Measurements from ENCODE around the gene SEC61A2.
"Not testable (repeated sequence)": the region's sequence is repeated elsewhere in the genome, so short reads cannot be mapped to it uniquely, and the experiment has no call there.

SEC61A2 gene

DNA sequence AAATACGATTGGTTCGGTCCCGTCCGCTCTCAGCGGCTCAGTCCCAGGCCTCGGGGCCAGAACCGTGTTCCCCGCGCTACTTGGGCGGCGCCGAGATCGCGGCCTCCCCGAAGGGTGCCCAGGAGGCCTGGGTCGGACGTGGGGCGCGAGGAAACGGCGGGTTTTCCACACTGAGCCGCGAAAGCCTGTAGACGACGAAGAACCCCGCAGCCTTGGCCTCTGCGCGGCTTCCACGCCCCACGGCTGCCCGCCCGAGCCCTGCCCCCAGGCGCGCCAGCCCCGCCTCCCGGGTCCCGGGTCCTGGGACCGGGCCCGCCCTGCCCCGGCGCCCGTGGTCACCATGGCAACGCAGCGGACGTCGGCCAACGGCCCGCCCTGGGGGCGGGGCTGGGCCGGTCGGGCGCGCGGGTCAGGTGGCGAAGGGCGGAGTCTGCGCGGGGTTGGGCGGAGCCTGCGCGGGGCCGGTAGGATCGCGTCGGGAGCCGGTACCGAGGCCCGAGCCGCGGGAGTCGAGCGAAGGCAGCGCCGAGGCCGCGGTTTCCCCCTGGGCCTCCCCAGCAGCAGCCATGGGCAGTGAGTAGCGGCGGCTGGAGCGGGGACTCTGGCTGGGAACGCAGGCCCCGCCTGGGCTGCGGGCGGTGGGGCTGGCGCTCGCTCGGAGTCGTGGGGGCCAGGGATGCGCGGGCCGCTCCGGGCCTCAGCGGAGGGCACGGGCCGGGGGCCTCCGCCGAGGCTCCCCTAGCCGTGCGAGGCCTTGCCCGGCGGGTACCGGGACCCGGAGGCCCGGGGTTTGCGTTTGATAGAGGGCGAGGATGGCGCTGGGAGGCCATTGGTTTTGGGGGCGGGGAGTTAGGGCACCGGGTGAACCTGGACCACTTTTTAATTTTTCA, at the start of gene SEC61A2:
Gene SEC61A2, plus strand, starts transcription at position 456 of the 890 bp plus-strand sequence. Its CDS starts 111 bp downstream, at position 567.
- peak; percentile 93 for DNase-seq

DNA sequence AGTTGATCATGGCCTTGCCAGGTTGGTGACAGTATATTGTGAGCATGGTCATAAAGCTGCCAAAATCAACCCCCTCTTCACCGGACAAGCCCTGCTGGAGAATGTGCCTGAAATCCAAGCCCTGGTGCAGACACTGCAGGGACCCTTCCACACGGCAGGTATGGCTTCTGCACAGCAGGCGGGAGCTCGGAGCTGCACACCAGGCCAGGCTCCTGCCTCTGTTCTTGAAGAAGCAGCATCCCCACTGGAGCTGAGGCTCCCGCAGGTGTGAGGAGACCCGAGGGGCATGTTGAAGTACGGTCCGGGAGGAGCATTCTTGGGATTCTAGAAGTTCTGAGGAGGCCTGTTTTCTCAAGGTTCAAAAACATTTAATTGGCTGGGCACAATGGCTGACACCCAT, 48.0 kb upstream of the SEC61A2 start:
- no peak for DNase-seq

DNA sequence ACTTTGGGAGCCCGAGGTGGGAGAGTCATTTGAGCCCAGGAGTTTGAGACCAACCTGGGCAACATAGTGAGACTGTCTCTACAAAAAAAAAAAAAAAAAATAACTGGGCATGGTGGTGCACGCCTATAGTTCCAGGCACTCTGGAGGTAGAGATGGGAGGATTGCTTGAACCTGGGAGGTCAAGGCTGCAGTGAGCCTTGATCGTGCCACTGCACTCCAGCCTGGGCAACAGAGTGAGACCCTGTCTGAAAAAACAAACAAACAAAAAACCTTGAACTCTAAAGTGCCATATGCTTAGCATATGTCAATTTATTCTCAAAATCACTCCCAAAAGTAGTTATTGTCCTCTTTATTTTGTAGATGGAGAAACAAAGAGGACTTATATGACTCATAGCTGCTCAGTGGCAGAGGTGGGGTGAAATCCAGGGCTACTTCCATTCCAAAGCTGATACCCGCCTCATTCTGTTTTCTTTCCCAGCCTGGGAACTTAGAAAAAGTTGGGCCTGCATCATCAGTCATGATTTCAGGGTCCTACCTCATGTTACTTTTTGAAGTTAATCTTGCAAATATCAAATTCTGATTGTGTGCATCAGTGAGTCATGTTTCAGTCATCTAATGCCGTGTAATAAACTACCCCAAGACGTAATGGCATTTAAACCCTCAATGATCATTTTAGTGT, 47.5 kb upstream of the SEC61A2 start:
- DNase-seq, result no peak

DNA sequence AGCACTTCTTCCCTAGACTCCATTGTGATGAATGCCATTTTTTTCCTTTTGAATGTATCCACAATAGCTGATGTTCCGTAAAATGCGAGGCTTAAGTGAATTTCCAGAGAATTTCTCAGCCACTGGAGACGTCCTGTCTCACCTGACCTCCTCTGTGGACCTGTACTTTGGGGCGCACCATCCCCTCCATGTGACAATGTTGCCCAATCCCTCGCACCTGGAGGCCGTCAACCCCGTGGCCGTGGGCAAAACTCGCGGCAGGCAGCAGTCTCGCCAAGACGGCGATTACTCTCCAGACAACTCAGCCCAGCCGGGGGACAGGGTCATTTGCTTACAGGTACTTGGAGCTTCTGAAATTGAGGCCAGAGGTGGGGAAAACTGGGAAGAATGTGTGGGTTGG, 40.6 kb upstream of the SEC61A2 start:
- no peak for DNase-seq

DNA sequence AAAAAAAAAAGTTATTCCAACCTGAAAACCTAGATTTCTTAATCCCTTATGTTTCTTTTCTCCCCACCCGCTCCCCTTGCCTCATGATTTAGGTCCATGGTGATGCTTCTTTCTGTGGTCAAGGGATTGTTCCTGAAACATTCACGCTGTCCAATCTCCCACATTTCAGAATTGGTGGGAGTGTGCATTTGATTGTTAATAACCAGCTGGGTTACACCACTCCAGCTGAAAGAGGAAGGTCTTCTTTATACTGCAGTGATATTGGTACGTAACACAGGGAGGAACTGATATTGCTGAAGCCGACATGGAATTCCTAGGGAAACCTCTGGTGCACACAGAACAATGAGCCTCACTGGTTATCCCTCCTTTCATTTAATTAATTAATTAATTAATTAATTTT, 38.1 kb upstream of the SEC61A2 start:
- no peak for DNase-seq

DNA sequence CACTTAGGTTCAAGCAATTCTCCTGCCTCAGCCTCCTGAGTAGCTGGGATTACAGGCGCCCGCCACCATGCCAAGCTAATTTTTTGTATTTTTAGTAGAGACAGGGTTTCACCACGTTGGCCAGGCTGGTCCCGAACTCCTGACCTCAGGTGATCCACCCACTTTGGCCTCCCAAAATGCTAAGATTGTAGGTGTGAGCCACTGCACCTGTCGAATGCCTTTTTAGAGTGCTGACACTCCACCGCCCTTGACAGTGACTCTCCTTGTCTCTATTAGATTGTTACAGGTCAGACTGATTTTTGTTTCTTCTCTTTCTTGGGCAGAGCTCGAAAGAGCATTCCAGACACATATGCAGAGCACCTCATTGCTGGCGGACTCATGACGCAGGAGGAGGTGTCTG, 32.1 kb upstream of the SEC61A2 start:
- DNase-seq, result not testable (repeated sequence)

DNA sequence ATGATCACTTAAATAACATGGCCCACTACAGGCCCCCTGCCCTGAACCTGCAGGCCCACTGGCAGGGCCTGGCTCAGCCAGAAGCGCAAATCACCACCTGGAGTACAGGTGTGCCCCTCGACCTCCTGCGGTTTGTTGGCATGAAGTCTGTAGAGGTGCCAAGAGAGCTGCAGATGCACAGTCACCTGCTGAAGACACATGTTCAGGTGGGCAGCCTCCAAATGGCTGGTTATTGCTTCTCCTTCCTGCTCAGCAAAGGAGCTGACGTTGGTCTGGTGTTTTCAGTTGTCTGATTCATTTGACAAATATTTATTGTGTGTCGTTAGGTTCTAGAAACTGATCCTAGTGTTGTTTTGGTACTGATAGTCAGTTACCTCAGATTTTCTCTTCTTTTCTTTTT, 31.7 kb upstream of the SEC61A2 start:
- no peak for DNase-seq

DNA sequence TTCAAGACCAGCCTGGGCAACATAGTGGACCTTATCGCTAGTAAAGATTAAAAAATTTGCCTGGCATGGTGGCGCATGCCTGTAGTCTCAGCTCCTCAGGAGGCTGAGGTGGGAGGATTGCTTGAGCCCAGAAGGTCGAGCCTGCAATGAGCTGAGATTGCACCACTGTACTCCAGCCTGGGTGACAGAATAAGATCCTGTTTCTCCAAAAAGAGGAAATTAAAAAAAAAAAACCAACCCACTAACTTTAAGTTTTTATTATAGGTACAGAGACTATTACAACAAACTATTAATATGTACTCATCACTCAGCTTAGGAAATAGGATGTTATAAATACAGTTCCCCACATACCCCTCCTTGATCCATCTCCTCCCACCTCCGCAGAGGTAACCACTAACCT, 30.5 kb upstream of the SEC61A2 start:
- no peak for DNase-seq

DNA sequence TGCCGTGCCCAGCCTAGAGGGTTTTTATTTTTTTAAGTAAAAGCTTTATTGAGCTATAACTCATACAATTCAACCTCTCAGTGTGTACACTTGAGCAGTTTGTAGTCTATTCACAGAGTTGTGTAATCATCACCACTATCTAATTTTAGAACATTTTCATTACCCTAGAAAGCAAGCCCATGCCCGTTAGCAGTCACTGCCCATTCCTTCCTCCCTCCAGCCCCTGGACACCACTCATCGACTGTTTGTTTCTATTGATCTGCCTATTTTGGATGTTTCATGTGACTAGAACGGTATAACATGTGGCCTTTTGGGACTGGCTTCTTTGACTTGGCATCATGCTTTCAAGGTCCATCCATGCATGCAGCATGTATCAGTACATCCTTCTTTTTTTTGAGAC, 25.7 kb upstream of the SEC61A2 start:
- DNase-seq, result no peak

DNA sequence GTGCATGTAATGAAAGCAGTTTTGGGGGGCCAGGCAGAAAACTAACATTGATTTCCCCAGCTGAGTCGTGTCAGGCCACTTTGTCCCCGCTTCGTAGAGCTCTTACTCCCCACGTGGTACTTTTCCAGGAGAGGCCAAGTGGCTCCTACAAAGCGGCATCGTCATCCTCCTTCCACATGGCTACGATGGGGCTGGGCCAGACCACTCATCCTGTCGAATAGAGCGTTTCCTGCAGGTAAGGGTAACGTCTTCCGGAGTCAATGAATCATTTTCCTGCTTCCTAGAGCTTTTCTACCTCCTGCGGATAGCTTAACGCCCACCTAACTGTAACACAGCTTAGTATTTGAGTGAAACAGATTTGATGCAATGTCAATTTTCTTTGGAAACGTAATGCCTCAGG, 21.7 kb upstream of the SEC61A2 start:
- no peak for DNase-seq

DNA sequence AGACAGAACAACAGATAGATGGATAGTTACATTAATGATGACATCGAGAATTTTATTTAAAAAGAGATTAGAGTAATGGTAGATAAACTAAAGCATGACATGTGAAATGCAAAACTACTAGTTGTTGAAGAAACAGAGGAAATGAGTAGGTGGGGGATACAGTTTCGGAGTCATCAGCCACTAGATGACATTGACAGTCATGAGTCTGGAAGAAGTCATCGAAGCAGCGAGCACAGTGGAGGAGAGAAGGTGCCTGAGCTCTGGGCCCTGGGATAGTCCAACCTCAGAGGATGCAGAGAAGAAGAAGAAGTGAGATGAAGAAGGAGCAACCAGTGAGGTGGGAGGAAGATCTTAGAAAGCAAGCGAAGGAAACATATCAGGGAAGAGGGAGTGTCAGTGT, 20.2 kb upstream of the SEC61A2 start:
- DNase-seq, result no peak

DNA sequence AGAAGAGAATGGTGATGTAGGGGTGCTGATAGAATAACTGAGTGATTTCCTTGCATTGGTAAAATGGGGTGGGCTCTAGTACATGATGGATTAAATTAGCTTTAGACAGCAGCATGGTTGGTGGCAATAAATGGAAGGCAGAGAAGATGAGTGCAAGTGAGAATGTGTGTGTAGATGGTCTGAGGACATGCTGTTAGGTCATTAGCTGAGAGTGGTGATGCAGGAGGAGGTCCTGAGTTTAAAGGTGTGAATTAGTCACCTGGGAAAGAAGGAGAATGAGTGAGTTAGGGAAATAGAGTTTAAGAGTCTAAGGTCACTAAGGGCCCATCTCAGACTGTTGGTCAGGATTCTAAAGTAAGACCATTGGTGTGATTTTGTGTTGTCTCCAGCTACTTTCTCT, 17.9 kb upstream of the SEC61A2 start:
- no peak for DNase-seq

DNA sequence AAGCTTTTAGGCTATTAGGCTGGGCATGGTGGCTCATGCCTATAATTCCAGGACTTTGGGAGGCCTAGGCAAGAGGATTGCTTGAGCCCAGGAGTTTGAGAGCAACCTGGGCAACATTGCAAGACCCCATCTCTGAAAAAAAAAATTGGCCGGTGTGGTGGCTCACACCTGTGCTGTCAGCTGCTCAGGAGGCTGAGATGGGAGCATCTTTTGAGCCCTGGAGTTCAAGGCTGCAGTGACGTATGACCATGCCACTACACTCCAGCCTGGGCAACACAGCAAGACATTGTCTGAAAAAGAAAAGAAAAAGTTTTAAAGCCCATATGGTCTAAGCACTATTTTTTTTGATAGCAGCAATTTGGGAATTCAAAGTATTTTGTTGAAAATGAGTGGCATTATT, 15.8 kb upstream of the SEC61A2 start:
- DNase-seq, result no peak

DNA sequence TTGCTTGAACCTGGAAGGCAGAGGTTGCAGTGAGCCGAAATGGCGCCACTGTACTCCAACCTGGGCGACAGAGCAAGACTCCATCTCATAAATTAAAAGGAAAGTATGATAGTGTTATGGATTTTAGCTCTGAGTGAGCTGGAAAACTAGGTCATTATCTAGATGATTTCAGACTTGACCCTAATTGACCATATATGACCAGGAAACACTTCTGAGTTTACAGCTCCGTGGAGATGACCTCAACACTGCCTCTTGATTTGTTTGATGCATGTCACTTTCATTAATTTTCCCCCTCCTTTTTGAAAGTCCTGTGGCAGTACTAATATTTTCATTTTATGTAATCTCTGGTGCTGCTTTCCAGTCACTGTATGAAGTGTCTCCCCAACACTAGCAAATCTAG, 7.8 kb upstream of the SEC61A2 start:
- DNase-seq, result no peak

DNA sequence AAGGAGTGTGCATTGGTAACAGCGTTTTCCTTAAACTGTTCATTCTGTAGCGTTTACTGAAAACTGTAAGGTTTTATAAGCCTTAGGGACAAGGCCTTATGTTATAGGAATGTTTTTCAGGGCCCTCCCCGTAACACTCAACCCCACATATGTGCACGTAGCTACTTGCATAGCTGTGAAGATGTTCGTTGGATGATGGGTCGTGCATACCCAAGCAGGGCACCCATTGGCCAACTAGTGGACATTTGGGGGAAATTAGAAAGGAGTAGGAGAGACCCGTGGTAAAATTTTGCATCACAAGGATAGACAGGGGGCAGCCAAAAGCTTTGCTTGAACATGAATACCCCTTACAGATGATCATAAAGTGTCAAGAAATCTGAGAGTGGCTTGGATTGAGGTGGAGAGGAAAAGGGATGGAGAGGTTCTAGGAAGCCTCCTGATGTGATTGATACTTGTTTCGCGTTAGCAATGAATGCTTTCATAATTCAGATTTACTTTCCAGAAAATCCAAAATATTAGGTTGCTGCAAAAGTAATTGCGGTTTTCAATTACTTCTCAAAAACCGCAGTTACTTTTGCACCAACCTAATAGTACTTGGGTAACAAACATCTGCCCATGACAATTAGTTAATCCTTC, 878 bp downstream of the SEC61A2 start:
- DNase-seq, result no peak

DNA sequence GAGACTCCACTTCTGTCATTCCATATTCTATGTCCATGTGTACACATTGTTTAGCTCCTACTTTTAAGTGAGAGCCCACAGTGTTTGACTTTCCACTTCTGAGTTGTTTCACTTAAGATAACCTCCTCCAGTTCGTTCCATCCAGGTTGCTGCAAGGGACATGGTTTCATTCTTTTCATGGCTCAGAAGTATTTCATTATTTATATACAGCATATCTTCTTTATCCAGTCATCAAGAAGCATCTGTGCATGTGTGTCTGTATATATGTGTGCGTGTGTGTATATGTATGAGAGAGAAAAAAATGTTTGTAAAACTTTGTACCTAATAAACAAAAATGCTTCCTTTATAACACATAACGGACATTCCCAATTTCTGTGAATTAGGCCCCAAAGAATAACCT, 6.2 kb downstream of the SEC61A2 start:
- DNase-seq, result no peak

DNA sequence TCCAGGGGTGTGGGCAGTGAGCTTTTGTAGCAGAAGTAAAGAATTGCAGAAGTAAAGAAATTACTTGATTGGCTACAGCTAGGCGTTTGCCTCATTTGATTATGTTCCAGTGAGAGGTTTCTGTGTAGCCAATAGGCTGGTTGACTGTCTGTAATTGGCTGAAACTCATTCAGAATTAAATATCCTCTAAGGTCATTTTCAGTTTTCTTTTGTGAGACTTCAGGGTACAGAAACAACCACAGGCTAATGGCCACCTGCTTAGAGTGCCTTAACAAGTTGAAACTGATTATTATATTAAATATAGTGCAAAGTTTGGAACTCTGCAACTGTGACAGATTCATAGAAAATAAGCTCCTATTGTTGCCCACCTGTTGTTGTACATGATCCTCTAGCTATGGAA, 10.6 kb downstream of the SEC61A2 start:
- DNase-seq, result no peak

DNA sequence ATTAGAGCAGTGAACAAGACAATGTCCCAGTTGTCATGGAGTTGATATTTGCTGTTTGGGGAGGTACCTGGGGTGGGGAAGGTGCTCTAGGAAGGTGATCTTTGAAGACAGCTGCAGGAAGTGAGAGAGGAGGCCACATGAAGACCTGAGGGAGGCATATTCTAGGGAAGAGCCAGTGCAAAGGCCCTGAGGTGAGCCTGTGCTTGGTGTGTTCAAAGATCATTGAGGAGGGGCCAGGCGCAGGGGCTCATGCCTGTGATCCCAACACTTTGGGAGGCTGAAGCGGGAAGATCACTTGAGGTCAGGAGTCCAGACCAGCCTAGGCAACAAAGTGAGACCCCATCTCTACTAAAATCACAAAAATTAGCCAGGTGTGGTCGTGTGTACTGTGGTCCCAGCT, 15.1 kb downstream of the SEC61A2 start:
- DNase-seq, result no peak

DNA sequence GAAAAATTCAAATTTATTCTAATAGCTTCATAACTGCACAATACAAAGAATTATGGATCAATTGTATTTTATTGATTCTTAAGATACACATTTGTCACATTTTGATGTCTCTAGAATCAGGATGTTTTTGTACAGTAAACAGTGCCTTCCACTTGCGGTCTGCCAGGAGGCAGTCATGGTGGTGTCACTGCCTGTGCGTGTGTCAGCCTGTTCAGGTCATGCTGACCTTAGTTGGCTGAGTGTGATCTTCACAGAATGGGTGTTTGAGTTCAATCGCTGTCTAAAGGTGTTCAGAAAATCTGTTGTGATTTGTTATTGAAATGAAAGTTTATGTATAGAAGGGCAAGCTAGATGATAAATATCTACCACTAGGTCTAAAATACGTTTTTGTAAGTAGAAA, 20.7 kb downstream of the SEC61A2 start:
- DNase-seq, result no peak

DNA sequence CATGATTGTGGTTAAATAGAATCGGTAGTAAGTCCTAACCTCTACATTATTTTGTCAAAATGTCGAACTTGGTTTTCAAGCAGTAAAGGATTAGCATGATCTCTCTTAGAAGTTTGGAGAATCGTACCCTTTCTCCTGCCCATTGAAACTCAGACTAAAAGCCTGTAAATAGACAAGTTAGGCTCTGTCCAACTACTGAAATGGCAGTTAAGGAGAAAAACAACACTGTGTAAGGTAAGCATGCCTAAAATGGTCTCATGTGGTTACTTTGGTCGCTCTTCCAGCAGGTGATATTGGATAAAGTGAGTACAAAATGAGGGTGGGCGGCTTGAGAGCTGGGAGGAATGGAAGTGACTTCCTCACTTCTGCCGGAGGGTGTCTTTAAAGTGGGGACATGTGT, 25.0 kb downstream of the SEC61A2 start:
- no peak for DNase-seq

DNA sequence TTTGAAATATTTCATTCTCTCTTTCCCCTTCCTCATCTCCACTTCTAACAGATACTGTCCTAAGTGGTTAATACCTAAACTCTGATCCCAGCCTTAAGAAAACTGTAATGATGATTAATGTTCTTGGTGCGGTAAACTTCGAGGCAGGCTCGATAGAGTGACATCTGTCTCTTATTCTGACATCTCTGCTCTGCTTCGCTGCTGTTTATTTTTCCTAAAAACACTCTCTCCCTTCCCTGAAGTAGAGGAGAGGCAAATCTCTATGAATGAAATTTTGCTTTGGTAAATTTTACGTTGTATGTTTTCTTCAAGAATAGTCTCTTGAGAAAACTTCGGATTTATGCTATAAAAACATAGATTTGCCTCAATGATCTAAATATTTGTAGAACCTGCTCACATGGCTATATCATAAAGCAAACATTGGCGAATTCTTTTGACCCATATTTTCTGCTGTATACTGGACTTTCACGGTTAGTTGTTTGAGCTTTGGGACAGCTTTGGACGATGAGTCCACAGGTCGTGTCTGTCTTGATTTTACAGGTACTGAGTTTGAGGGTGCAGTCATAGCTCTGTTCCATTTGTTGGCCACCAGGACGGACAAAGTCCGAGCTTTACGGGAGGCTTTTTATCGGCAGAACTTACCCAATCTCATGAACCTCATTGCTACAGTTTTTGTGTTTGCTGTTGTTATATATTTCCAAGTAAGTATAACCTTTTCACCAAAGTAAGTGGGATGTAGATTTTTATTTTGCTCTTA, 27.1 kb downstream of the SEC61A2 start:
- no peak for DNase-seq

DNA sequence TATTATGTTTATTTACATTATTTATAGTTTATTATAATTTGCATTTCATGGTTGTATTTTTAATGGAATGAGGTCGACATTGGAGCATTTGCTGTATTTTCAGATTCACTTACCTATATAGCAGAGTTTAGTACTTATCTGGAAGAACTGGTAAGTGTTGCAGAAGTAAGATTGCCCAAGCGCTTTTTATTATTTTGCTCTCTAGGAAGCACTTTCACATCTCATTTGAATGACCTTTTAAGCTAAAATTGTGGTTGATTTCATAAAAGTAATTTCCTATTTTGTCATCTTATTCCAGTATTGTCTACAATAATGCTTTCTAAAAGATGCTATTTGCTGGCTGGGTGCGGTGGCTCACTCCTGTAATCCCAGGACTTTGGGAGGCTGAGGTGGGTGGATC, 28.6 kb downstream of the SEC61A2 start:
- DNase-seq, result no peak

DNA sequence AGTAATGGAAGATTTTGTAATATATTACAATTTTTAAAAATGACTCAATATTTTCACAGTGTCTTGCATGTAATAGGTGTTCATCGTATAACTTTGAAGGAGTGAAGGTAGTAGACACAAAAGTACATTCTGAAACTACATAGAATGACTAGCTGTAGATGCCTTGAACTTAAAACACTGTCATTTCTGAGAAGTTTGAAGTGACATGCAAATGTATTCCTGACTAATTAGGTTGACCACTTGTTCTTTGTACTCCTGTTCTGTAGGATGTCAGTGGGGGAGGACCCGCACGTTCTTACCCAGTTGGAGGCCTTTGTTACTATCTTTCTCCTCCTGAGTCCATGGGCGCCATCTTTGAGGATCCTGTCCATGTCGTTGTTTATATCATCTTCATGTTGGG, 31.2 kb downstream of the SEC61A2 start:
- no peak for DNase-seq

Measured in T1000 (cell line).